ENCODE results near the gene CDH23. TPM values are rescaled to one million over a fixed set of nuclear protein-coding genes. Genes with fewer than 3 reads are reported as not detected.
A peak's percentile ranks its signal among the peaks of the same experiment; 100 is the strongest.
"Not testable (repeated sequence)": the region's sequence is repeated elsewhere in the genome, so short reads cannot be mapped to it uniquely, and the experiment has no call there.

The CDH23 gene
- total RNA-seq, 2 donors from 2014 or later, result 8.1 to 9.0 TPM

- H3K36me3 Mint-ChIP-seq (ENCODE audit: low read depth), result peaks cover under 1% of the 10 kb centered on the region
- no peak for ATAC-seq
- H3K27ac Mint-ChIP-seq, result peak overlapping the region; percentile 69
- H3K9me3 ChIP-seq (ENCODE audit: control insufficient read depth, low read length, poor library complexity, severe bottlenecking), result no peaks in the 10 kb centered on the region
- H3K4me3 Mint-ChIP-seq, result peak overlapping the region; percentile 41
- H3K27me3 Mint-ChIP-seq, result no peaks in the 10 kb centered on the region
- no peak for DNase-seq
- peaks cover 47% of the 10 kb centered on the region for H3K4me1 Mint-ChIP-seq
Measured at GRCh38 chr10:71842856-71843686, 446.4 kb downstream of the CDH23 start.

GRCh38 chr10:71844084-71844483, 447.4 kb downstream of the CDH23 start:
- no peak overlapping the region for H3K4me3 Mint-ChIP-seq
- ATAC-seq, result no peak

DNA sequence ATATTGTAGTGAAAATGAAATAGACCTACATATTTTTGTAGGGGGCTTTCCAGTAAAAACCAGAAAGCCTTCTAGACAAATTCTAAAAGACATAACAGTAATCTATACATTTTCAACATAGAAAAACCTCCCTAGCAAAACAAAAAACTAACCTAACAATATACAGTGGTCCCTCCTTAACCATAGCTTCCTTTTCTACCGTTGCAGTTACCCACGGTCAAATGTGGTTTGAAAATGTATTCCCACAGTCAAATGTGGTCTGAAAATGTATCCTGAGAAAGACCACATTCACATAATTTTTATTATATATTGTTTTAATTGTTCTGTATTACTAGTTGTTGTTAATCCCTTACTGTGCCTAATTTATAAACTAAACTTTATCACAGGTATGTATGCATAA, 448.0 kb downstream of the CDH23 start:
- DNase-seq (no peak), ATAC-seq (no peak)
- no peaks in the 10 kb centered on the region for H3K9me3 ChIP-seq (ENCODE audit: control insufficient read depth, low read length, poor library complexity, severe bottlenecking)
- no peaks in the 10 kb centered on the region for H3K27me3 Mint-ChIP-seq
- no peaks in the 10 kb centered on the region for H3K36me3 Mint-ChIP-seq (ENCODE audit: low read depth)
- no peak overlapping the region for H3K4me3 Mint-ChIP-seq
- H3K27ac Mint-ChIP-seq, result no peak overlapping the region
- H3K4me1 Mint-ChIP-seq, result peaks cover 50% of the 10 kb centered on the region

More at GRCh38 chr10:71844084-71844483, 447.4 kb downstream of the CDH23 start:
- Mint-ChIP-seq H3K27ac (no peak overlapping the region), H3K36me3 (ENCODE audit: low read depth) (no peaks in the 10 kb centered on the region), H3K4me1 (peaks cover 47% of the 10 kb centered on the region), H3K27me3 (no peaks in the 10 kb centered on the region)
- no peaks in the 10 kb centered on the region for H3K9me3 ChIP-seq (ENCODE audit: control insufficient read depth, low read length, poor library complexity, severe bottlenecking)
- DNase-seq, result no peak

- DNase-seq, result no peak
- ATAC-seq, result no peak
Measured at GRCh38 chr10:71845410-71846405, 449.0 kb downstream of the CDH23 start.

GRCh38 chr10:71846816-71847215, 450.1 kb downstream of the CDH23 start:
- Mint-ChIP-seq H3K4me3 (no peak overlapping the region), H3K36me3 (ENCODE audit: low read depth) (no peaks in the 10 kb centered on the region), H3K27ac (no peak overlapping the region), H3K27me3 (no peaks in the 10 kb centered on the region), H3K4me1 (peaks cover 54% of the 10 kb centered on the region)
- no peaks in the 10 kb centered on the region for H3K9me3 ChIP-seq (ENCODE audit: control insufficient read depth, low read length, poor library complexity, severe bottlenecking)
- no peak for ATAC-seq
- DNase-seq, result no peak

More at GRCh38 chr10:71845410-71846405, 449.0 kb downstream of the CDH23 start:
- no peaks in the 10 kb centered on the region for H3K9me3 ChIP-seq (ENCODE audit: control insufficient read depth, low read length, poor library complexity, severe bottlenecking)
- H3K27me3 Mint-ChIP-seq, result no peaks in the 10 kb centered on the region
- H3K4me1 Mint-ChIP-seq, result peaks cover 54% of the 10 kb centered on the region
- no peak overlapping the region for H3K4me3 Mint-ChIP-seq
- H3K27ac Mint-ChIP-seq, result no peak overlapping the region
- no peaks in the 10 kb centered on the region for H3K36me3 Mint-ChIP-seq (ENCODE audit: low read depth)

DNA sequence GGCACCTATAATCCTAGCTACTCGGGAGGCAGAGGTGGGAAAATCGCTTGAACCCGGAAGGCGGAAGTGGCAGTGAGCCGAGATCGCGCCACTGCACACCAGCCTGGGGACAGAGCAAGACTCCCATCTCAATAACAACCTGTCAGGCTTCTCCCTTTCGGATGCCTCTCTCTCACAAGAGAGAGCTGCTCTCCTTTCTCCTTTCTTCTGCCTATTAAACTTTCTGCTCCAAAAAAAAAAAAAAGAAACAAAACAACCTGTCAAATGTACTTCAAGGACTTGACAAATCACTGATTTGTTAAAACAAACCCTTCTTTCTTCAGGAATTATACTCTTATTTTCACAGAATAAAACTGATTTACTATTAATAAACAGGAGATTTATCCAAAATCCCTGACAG, 450.7 kb downstream of the CDH23 start:
- no peak for ATAC-seq
- Mint-ChIP-seq H3K27me3 (no peaks in the 10 kb centered on the region), H3K4me1 (peaks cover 54% of the 10 kb centered on the region), H3K36me3 (ENCODE audit: low read depth) (no peaks in the 10 kb centered on the region), H3K27ac (peak overlapping the region; percentile 37), H3K4me3 (no peak overlapping the region)
- no peaks in the 10 kb centered on the region for H3K9me3 ChIP-seq (ENCODE audit: control insufficient read depth, low read length, poor library complexity, severe bottlenecking)
- no peak for DNase-seq

DNA sequence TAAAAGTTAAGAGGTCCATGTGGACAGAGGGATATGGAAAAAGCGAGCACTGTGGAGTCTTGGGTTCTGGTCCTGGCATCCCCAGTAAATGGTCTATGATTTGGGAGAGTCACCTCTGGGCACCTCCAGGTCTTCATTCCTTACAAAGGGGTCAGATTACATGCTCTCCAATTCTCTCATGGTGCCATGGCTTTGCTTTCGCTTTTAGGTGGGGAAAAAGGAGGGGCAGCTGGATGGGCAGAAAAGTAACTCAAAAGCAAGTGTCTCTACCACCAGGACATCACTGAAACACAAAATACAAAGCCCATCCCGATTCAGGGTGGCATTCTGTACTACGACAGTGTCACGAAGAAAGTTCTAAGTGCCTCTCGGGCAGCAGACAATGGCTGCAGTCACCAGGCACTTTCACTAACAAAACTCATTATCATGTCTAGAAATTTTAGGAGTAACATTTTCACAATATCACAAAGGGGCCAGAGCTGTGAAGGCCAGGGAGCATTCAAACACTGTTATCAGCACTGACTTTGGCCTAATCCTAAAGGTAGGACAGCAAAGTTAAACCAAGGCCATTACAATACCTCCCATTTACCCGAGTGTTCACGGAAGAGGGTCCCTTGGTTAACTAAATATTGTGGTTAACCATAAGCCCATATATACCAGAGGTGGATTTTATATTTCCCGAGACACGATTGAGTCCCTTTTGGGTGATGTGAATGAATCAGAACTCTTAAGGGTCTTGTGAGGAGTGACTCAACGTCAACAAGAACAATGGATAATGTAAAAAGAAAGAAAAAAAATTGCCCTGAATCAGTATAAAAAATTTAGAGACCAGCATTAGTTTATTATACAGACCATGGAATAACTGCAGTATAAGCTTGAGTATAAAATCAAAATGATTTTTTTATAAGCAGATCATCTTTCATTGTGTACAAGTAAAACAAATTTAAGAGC, 451.9 kb downstream of the CDH23 start:
- H3K4me3 Mint-ChIP-seq, result peak overlapping the region; percentile 36
- no peaks in the 10 kb centered on the region for H3K27me3 Mint-ChIP-seq
- H3K4me1 Mint-ChIP-seq, result peaks cover 46% of the 10 kb centered on the region
- H3K36me3 Mint-ChIP-seq (ENCODE audit: low read depth), result no peaks in the 10 kb centered on the region
- DNase-seq (no peak), ATAC-seq (no peak)
- no peaks in the 10 kb centered on the region for H3K9me3 ChIP-seq (ENCODE audit: control insufficient read depth, low read length, poor library complexity, severe bottlenecking)
- peak overlapping the region; percentile 37 for H3K27ac Mint-ChIP-seq

DNA sequence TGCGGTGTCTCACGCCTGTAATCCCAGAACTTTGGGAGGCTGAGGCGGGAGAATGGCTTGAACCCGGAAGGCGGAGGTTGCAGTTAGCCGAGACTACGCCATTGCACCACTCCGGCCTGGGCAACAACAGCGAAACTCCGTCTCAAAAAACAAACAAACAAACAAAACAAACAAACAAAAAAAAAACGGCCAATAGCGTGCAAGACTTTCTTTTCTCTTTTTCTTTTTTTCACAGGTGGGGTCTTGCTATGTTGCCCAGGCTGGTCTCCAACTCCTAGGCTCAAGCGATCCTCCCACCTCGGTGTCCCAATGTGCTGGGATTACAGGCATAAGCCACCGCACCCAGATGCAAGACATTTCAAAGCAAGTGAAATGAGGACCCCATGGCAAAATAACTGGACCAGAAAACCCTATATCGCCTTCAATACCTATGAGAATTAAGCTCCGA, 452.8 kb downstream of the CDH23 start:
- DNase-seq (no peak), ATAC-seq (no peak)
- Mint-ChIP-seq H3K27ac (peak overlapping the region; percentile 37), H3K4me3 (peak overlapping the region; percentile 97), H3K4me1 (peaks cover 41% of the 10 kb centered on the region), H3K36me3 (ENCODE audit: low read depth) (no peaks in the 10 kb centered on the region), H3K27me3 (no peaks in the 10 kb centered on the region)
- H3K9me3 ChIP-seq (ENCODE audit: control insufficient read depth, low read length, poor library complexity, severe bottlenecking), result no peaks in the 10 kb centered on the region

- no peak for DNase-seq
- H3K27ac Mint-ChIP-seq, result peak overlapping the region; percentile 90
- H3K36me3 Mint-ChIP-seq (ENCODE audit: low read depth), result no peaks in the 10 kb centered on the region
- peak overlapping the region; percentile 97 for H3K4me3 Mint-ChIP-seq
- no peaks in the 10 kb centered on the region for H3K27me3 Mint-ChIP-seq
- H3K9me3 ChIP-seq (ENCODE audit: control insufficient read depth, low read length, poor library complexity, severe bottlenecking), result no peaks in the 10 kb centered on the region
- peaks cover 38% of the 10 kb centered on the region for H3K4me1 Mint-ChIP-seq
- ATAC-seq, result no peak
Measured at GRCh38 chr10:71850021-71850742, 453.5 kb downstream of the CDH23 start.

DNA sequence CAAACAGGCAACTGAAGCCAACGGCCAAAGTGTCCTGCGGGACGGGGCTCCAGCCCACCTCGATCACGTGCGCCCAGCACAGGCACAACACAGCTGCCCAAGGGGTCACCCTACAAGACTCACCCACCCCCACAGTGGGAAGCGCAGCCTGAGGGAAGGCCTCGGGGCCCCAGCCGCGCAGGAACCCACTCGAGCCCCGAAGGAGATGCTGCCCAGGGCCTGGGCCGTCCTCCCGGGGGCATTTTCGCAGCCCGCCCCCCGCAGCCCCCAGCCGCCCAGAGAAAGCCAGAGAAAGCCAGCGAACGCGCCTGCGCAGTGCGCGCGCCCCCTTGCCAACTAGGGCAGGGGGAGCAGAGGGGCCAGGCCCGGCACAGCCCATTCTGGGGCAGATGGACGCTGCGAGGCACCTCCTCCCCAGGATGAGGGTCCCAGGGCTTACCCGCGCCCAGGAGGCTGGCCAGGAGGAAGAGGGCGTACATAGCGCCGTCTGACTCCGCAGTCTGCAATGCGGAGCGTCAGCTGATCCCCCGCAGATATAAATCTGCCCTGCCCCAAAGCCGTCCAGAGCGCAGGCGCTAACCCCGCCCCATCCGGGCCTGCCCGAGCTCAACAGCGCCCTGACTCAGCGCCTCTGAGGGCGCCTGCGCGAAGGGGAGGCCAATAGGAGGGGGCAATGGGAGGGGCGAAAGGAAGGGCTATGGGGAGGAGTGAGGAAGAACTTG, 454.2 kb downstream of the CDH23 start, which contains the start of gene PSAP:
TSS of gene PSAP (minus strand) at position 509 of the 722 bp plus-strand sequence. CDS start at position 479, 30 bp downstream.
- DNase-seq (peak; percentile 97 to 99 (median 98)), ATAC-seq (peak; percentile 95)
- H3K9me3 ChIP-seq (ENCODE audit: control insufficient read depth, low read length, poor library complexity, severe bottlenecking), result no peaks in the 10 kb centered on the region
- H3K4me1 Mint-ChIP-seq, result peaks cover 34% of the 10 kb centered on the region
- H3K36me3 Mint-ChIP-seq (ENCODE audit: low read depth), result no peaks in the 10 kb centered on the region
- peak within 1 kb of the TSS; percentile 90 for H3K27ac Mint-ChIP-seq
- peak within 1 kb of the TSS; percentile 97 for H3K4me3 Mint-ChIP-seq
- no peaks in the 10 kb centered on the region for H3K27me3 Mint-ChIP-seq

DNA sequence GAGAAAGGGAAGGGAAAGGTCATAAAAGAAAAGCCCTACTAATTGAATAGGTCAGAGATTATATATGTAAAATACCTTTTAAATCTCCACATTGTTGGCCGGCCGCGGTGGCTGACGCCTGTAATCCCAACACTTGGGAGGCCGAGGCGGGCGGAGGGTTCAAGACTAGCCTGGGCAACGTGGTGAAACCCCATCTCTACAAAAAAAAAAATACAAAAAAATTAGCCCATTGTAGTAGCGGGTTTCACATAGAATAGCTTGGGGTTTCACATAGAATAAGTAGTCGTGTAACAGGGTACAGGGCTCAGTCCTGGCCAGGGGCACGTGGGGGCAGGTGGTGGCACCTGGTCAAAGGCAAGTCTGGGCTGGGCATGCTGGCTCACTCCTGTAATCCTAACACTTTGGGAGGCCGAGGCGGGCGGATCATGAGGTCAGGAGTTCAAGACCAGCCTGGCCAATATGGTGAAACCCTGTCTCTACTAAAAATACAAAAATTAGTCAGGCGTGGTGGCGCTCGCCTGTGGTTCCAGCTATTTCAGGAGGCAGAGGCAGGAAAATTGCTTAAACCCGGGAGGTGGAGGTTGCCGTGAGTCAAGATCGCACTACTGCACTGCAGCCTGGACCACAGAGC, 454.9 kb downstream of the CDH23 start:
- ATAC-seq; H3K9me3 ChIP-seq (ENCODE audit: control insufficient read depth, low read length, poor library complexity, severe bottlenecking); H3K27me3 Mint-ChIP-seq; DNase-seq; H3K36me3 Mint-ChIP-seq (ENCODE audit: low read depth): not testable (repeated sequence)
- Mint-ChIP-seq H3K27ac (peak overlapping the region; percentile 90), H3K4me1 (peaks cover 34% of the 10 kb centered on the region), H3K4me3 (peak overlapping the region; percentile 97)

All from T-helper 17 cell (primary cell).